CD4-positive, alpha-beta T cell treated with Interferon alpha-2 for 1 hour (primary cell): ENCODE measurements around the gene PITX2.
"Not testable (repeated sequence)": the region's sequence is repeated elsewhere in the genome, so short reads cannot be mapped to it uniquely, and the experiment has no call there.

Source experiments
- DNase-seq, 2 donors: peaks; one replicate each; pipeline ENCODE4 v3.0.0-alpha.2; 2020 to 2022

Gene PITX2

DNA sequence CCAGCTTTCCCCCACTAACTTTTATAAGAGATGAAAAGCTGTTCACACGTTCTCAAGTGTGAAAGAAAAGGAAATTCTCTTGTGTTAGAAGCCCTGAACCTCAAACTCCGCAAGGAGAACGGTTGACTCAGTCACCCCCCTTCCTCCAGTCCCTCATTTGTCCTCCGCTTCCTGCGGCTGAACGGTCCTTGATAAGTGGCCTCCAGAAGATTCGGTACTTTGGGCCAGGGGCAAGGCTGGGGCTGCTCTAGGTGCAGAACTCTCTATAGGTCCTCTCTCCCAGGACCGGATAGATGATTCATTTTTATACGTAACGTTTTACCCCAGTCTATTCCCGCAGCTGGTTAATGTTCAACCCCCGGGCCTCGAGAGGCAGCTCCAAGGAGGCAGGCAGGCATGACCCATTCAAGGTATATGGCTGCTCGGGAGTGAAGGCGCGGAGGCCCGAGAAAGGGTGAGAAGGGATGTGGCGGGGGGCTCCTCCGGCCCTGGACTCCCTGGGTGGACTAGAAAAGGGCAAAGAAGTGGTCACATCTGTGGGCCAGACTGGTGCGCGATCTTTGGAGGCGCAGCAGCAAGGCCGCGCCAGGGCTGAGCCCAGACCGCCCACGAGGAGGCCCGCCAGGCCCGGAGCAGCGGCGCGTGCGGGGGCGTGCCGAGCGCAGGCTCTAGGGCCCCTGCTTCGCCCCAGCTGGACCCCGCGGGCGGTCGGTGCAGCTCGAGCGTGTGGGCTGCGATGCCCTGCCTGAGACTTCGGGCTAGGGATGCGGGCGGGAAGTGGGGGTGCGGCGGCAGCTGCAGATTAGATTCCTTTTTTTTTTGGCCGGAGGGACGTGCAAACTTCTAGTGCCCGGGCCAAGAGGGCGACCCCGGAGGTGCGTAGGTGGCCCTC, 11.7 kb downstream of the PITX2 start:
- DNase-seq, result no peak

DNA sequence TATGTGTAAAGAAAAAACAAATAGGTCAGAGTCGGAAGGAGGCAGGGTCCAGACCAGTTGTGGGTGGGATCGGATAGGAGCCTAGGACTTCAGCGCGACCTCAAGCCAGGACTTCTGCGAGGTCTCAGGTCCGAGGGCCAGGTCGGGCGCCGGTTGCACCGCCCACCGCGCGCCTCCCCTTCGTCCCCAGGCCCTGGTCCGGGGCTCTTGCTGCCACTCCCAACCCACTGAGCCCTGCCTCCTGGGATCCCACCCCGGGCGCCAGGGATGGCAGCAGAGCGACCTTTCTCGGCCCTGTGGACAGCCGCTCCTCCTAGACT, 12.3 kb downstream of the PITX2 start:
- no peak for DNase-seq

DNA sequence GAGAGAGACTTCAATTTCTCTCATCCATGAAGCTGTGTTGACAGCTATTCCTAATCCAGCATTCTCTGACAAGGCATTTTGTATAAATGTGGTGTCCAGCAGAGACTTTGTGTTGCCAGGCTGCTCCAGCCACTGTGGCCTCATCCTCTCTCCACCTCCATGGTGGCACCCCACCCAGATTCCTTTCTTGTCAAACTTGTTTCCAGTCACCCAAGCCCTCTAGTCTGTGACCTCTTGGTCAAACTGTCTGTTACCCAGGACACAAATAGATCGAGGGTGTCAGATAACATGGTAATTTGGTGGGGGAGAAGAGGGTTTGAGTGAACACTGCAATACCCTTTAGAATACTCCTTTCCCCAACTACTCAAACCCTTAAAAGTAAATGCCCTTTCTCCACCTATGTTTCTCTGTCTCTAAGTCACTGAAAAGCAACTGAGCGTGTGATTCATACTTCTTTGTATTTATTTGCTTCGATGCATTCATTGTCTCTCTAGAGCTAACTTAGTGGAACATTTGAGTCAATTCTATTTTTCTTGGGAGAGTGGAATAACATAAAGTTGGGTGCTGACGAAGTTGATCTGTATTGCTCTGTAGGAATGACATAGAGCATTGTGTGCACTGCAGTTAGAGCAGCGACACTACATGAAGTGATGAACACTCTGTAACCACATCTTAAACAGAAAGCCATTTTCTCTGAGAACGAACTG, 13.7 kb downstream of the PITX2 start:
- DNase-seq, result no peak

DNA sequence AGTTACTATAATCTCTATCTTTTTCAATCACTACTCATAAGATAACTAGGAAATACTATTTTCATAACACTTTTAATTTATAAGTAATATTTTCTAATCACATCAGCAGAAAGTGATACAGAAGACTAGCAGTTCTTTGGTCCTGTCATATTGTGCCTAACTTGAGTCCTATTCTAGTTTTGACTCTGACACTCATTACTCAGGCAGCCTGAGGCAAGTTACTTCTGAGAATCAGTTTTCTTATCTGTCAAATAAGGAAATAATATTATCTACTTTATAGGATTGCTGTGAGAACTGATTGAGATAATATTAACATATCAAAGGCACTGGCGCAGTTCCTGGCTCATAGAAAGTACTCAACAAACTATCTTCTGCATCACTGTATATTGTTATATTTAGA, 17.8 kb downstream of the PITX2 start:
- DNase-seq, result no peak

DNA sequence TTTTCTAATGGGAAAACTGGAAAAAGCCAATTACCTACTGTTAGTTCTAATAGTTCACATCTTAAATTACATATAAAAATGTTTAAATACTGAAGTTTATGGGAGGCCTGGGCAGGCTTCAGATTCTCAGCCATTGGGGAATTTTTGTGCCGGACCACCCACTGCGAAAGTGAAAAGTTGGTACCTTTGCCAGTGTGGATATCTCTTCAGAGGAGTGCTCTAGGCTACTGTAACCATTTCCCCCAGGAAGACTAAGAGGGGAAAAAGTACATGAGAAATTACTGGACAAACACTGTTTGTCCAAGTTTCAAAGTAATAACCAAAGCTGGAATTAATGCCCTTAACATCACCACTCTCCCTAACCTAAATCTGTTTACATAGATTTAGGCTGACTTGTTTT, 20.8 kb downstream of the PITX2 start:
- no peak for DNase-seq

DNA sequence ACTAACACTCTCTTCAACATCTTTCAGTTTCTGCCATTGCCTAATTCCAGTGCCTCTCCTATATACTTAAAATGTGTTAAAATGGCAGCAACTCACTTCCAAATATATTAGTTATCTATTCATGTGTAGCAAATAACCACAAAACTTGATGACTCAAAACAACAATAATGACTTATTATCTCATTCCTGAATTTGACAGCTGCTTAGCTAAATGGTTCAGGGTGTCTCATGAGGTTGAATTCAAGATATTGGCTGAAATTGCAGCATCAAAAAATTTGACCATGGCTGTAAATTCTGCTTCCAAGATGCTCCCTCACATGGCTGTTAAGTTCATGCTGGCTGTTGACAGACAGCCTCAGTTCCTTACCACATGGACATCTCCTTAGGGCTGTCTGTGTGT, 25.3 kb downstream of the PITX2 start:
- DNase-seq, result no peak

DNA sequence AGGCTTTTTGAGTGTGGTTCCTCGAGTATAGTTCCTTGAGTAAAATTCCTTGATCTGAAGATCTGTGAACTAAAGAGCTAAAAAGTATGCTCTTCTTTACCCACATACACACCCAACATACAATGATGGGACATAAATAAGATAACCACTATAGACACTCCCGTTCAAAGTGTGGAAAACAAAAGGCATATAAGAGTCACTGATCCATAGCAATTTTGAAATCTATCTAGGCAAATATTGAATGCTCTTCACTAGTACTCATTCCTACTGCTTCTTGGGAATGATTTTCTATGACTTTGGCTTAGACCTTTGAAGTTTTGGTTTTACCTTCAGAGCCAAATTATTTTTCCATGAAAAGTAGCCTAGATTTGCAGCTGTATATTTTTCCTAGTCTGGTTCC, 26.4 kb downstream of the PITX2 start:
- no peak for DNase-seq

DNA sequence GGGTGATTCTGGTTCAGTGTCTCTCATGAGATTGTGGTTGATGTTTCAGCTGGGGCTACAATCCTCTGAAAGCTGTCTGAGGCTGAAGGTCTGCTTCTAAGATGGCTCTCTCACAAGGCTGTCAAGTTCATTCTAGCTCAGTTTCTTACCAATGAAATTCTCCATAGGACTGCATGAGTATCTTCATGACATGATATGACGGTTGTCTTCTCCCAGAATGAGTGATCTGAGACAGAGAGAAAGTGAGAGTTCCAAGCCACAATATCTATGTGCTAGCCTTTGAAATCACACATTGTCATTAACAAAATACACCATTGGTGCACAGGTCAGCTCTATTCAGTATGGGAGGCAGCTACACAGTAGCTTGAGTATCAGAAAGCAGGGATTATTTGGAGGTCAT, 27.3 kb downstream of the PITX2 start:
- no peak for DNase-seq

DNA sequence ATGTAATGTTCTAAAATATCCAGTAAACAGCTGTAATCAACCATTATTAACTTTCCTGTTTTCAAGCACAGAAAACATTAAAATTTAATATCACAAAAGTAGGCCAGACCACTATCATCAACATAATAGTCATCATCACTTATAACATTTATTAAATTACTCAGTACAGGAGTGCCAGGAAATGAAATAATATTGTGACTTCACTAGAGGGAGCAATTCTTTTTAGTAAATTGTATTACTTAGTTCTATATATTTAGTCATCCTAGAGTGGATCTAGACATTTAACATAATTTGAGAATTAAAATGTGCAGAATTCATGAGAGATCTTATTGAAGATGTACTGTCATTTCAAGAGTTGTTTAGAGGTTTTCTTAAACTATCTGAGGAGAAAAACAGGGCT, 33.6 kb downstream of the PITX2 start:
- DNase-seq, result no peak

DNA sequence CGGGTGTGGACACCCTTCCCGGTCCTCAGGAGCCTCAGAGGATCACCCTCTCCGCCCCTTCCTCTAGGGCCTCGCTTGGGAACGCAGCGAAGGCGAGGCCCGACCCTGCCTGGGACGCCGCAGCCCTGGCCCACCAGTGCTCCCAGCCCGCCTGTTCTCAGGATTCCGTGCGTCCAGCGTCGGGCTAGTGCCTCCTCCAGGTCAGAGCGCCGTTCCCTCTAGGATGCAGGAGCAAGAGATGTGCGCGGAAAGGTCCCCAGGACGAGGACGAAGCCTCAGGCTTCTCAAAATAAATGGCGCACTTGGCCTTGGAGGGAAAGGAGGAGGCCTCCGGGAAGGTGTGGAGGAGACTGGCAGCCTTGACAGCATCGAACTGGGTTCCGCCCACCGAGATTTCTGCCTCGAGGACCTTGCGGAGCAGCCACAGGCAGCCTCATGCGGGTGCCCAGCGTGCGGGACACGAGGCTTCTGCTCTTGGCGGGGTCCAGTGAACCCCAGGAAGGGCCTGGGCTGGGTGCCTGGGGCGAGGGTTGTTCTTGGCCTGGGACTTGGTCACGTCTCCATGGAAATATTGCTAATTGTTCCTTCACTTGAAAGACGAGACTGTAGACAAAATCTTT, 35.1 kb downstream of the PITX2 start:
- DNase-seq, result no peak

DNA sequence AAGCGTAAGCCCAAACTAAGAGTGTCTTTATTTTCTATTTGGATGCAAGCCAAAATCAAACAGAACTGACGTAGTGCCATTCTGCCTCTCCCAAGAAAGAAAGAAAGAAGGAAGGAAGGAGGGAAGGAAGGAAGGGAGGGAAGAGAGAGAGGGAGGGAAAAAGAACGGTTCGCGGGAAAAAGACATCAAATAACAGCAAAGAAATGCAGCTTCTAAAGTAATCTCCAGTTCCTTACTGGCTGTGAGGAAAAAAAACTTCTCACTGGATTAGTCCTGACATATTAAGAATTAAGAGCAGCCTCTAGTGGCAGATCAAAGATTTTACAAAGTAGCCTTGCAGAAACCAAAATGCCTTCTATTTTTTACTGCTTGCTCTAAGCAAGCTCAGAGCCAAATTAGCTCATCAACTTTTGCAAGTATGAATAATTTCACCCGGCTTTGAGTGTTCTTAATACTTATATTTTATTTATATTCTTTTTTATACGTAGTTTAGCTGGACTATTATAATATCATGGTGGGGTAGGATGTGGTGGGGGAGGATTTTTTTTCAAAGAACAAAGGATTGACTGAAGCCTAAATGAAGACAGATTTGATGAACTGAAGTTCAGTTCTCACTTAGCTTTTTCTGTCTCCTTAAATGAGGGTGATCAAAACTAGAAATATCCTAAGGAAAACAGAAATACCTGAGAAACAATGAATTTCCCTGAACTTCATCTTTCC, 36.6 kb downstream of the PITX2 start:
- no peak for DNase-seq

DNA sequence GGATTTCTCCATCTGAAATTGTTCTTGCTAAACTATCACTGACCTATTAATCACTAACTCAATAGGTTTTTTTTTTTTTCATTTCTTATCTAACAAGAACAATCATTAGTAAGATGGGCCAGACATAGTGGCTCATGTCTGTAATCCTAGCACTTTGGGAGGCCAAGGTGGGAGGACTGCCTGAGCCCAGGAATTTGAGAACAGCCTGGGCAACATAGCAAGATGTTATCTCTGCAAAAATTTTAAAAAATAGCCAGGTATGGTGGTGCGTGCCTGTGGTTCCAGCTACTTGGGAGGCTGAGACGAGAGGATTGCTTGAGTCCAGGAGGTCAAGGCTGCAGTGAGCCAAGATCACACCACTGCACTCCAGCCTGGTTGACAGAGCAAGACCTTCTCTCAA, 46.2 kb downstream of the PITX2 start:
- not testable (repeated sequence) for DNase-seq
